Measurements from ENCODE around the gene TMC2.

The TMC2 gene

GRCh38 chr20:2593756-2594155, 57.4 kb downstream of the TMC2 start:
- TF ChIP-seq, protein P1, sequence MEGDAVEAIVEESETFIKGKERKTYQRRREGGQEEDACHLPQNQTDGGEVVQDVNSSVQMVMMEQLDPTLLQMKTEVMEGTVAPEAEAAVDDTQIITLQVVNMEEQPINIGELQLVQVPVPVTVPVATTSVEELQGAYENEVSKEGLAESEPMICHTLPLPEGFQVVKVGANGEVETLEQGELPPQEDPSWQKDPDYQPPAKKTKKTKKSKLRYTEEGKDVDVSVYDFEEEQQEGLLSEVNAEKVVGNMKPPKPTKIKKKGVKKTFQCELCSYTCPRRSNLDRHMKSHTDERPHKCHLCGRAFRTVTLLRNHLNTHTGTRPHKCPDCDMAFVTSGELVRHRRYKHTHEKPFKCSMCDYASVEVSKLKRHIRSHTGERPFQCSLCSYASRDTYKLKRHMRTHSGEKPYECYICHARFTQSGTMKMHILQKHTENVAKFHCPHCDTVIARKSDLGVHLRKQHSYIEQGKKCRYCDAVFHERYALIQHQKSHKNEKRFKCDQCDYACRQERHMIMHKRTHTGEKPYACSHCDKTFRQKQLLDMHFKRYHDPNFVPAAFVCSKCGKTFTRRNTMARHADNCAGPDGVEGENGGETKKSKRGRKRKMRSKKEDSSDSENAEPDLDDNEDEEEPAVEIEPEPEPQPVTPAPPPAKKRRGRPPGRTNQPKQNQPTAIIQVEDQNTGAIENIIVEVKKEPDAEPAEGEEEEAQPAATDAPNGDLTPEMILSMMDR (IDR thresholded peaks at IDR 0.05; ENCODE audit: insufficient read depth, low read depth, low read length, missing control alignments): no peak
- H3K4me3 ChIP-seq (ENCODE audit: low read length): no peak overlapping the region
- no peak for DNase-seq (ENCODE audit: low read depth)

DNA sequence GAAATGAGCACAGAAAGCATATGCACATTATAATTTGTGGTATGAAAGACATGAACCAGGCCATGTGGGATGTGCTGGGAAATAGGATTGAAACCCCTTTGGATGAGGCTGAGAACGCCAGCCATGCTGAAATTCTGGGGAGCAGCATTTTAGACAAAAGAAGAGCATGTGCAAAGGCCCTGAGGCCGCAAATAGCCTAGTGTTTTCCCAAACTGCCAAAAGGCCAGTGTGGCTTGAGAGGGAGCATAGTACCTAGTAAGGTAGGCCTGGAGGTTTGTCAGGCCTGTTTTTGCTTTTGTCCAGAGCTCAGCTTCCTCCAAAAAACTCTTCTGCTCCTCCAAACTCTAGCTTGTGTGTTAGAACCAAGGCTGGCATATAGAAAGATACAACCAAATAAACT, 58.7 kb downstream of the TMC2 start:
- DNase-seq (ENCODE audit: low read depth): no peak
- TF ChIP-seq, protein P1 (IDR thresholded peaks at IDR 0.05; ENCODE audit: insufficient read depth, low read depth, low read length, missing control alignments): no peak
- no peak overlapping the region for H3K4me3 ChIP-seq (ENCODE audit: low read length)

- peak; percentile 9 for DNase-seq (ENCODE audit: low read depth)
- TF ChIP-seq, protein P1 (IDR thresholded peaks at IDR 0.05; ENCODE audit: insufficient read depth, low read depth, low read length, missing control alignments): no peak
- H3K4me3 ChIP-seq (ENCODE audit: low read length): no peak overlapping the region
These were observed 60.4 kb downstream of the TMC2 start for GRCh38 chr20:2596673-2597279.

- DNase-seq (ENCODE audit: low read depth): no peak
- TF ChIP-seq, protein P1 (IDR thresholded peaks at IDR 0.05; ENCODE audit: insufficient read depth, low read depth, low read length, missing control alignments): no peak
- no peak overlapping the region for H3K4me3 ChIP-seq (ENCODE audit: low read length)
These were observed 63.1 kb downstream of the TMC2 start for GRCh38 chr20:2599288-2600006.

- DNase-seq (ENCODE audit: low read depth): peak; percentile 56
- no peak overlapping the region for H3K4me3 ChIP-seq (ENCODE audit: low read length)
- TF ChIP-seq, protein P1 (IDR thresholded peaks at IDR 0.05; ENCODE audit: insufficient read depth, low read depth, low read length, missing control alignments): no peak
These were observed 65.8 kb downstream of the TMC2 start for GRCh38 chr20:2602046-2602735.

GRCh38 chr20:2602746-2603145, 66.4 kb downstream of the TMC2 start:
- H3K4me3 ChIP-seq (ENCODE audit: low read length): no peak overlapping the region
- no peak for DNase-seq (ENCODE audit: low read depth)
- TF ChIP-seq, protein P1 (IDR thresholded peaks at IDR 0.05; ENCODE audit: insufficient read depth, low read depth, low read length, missing control alignments): no peak

All from epithelial cell of esophagus (primary cell).